ENCODE measurements around the gene NT5DC1.

- TF ChIP-seq SMC3 (conservative IDR thresholded peaks at IDR 0.05; ENCODE audit: poor library complexity) (no peak), CTCF (IDR thresholded peaks at IDR 0.05; ENCODE audit: poor library complexity, severe bottlenecking) (no peak), EZH2 (IDR thresholded peaks at IDR 0.05; ENCODE audit: borderline replicate concordance, insufficient read depth, low read length, poor library complexity, severe bottlenecking) (no peak), EP300 (conservative IDR thresholded peaks at IDR 0.05; ENCODE audit: poor library complexity, severe bottlenecking) (no peak), TAF1 (IDR thresholded peaks at IDR 0.05; ENCODE audit: low read depth) (no peak), RAD21 (conservative IDR thresholded peaks at IDR 0.05) (no peak)
These were observed 39.9 kb upstream of the NT5DC1 start, which contains the start of gene FRK for GRCh38 chr6:116060572-116061283.
